Embryonic facial prominence (tissue), 1 donor: ENCODE data around the gene CENPC.
"Not testable (repeated sequence)": the region's sequence is repeated elsewhere in the genome, so short reads cannot be mapped to it uniquely, and the experiment has no call there.

Experiments
- DNase-seq: peaks from one replicate; pipeline ENCODE4 v3.0.0-alpha.2; 2016; ENCODE audit errors: extremely low spot score

Gene CENPC

GRCh38 chr4:67475155-67475554, 70.1 kb downstream of the CENPC start:
- no peak for DNase-seq

GRCh38 chr4:67470871-67471270, 74.4 kb downstream of the CENPC start:
- no peak for DNase-seq

GRCh38 chr4:67468830-67469229, 76.5 kb downstream of the CENPC start:
- DNase-seq: no peak

- no peak for DNase-seq
These were observed 78.6 kb downstream of the CENPC start for GRCh38 chr4:67466751-67467150.

- DNase-seq: no peak
These were observed 79.6 kb downstream of the CENPC start for GRCh38 chr4:67465763-67466052.

- DNase-seq: no peak
These were observed 80.1 kb downstream of the CENPC start for GRCh38 chr4:67465032-67465762.

- DNase-seq: no peak
These were observed 84.7 kb downstream of the CENPC start for GRCh38 chr4:67460574-67460973.

GRCh38 chr4:67459164-67459563, 86.1 kb downstream of the CENPC start:
- no peak for DNase-seq

- no peak for DNase-seq
These were observed 88.6 kb downstream of the CENPC start for GRCh38 chr4:67456577-67457196.

- not testable (repeated sequence) for DNase-seq
These were observed 92.5 kb downstream of the CENPC start for GRCh38 chr4:67452846-67453205.

GRCh38 chr4:67452100-67452845, 93.0 kb downstream of the CENPC start:
- no peak for DNase-seq

- no peak for DNase-seq
These were observed 93.8 kb downstream of the CENPC start for GRCh38 chr4:67451464-67451863.

- no peak for DNase-seq
These were observed 96.7 kb downstream of the CENPC start for GRCh38 chr4:67448621-67449020.

- no peak for DNase-seq
These were observed 97.4 kb downstream of the CENPC start for GRCh38 chr4:67447873-67448272.

GRCh38 chr4:67446811-67447210, 98.5 kb downstream of the CENPC start:
- no peak for DNase-seq

GRCh38 chr4:67445881-67446280, 99.4 kb downstream of the CENPC start:
- DNase-seq: not testable (repeated sequence)

- no peak for DNase-seq
These were observed 106.3 kb downstream of the CENPC start for GRCh38 chr4:67438975-67439374.

- DNase-seq: no peak
These were observed 107.2 kb downstream of the CENPC start for GRCh38 chr4:67437974-67438713.

- DNase-seq: no peak
These were observed 108.6 kb downstream of the CENPC start for GRCh38 chr4:67436742-67437141.

GRCh38 chr4:67430989-67431388, 114.3 kb downstream of the CENPC start:
- DNase-seq: no peak

GRCh38 chr4:67428819-67429218, 116.5 kb downstream of the CENPC start:
- no peak for DNase-seq
